ENCODE results near the gene ESM1.
"Not testable (repeated sequence)": the region's sequence is repeated elsewhere in the genome, so short reads cannot be mapped to it uniquely, and the experiment has no call there.

ESM1 gene

DNA sequence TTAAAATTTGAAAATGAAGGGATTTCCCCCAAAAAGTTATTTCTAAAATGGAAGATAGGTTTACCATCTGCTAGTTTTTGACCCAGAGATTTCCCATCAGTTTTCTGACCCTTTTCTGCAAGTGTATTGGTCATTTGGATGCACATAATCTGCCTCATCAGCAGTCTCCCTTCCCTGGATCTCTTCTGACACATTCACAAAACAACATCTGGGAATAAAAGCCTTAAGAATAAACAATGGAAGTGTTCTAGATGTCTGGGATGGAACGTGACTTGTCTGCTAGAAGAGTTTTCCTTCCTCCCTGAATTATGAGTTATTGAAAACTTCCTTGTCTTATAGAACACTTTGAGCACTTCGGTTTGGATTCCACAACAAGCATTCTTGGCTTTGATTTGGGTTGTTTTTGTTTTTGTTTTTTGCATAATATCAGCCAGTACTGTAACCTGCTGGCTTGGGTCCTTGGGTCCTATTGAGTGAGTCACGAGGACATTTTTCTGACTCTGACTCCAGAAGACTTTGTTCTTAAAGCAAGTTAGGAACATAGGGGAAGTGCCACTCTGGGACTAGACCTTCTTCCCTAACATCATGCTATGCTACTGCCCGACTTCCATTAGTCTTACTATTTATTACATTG, 18.2 kb upstream of the ESM1 start:
- Histone ChIP-seq H3K4me3 (no peak overlapping the region), H3K4me1 (peaks cover 0 to 12% (median 0%) of the 10 kb centered on the region in 4 donors), H3K27ac (no peak overlapping the region), H3K27me3 (no peaks in the 10 kb centered on the region), H3K36me3 (no peaks in the 10 kb centered on the region), H3K9me3 (no peaks in the 10 kb centered on the region)
- DNase-seq, result no peak
- intact Hi-C loops (cut with DNase I; ENCODE audit: low total_unique reads), result no loop called here
- TF ChIP-seq, protein P1, sequence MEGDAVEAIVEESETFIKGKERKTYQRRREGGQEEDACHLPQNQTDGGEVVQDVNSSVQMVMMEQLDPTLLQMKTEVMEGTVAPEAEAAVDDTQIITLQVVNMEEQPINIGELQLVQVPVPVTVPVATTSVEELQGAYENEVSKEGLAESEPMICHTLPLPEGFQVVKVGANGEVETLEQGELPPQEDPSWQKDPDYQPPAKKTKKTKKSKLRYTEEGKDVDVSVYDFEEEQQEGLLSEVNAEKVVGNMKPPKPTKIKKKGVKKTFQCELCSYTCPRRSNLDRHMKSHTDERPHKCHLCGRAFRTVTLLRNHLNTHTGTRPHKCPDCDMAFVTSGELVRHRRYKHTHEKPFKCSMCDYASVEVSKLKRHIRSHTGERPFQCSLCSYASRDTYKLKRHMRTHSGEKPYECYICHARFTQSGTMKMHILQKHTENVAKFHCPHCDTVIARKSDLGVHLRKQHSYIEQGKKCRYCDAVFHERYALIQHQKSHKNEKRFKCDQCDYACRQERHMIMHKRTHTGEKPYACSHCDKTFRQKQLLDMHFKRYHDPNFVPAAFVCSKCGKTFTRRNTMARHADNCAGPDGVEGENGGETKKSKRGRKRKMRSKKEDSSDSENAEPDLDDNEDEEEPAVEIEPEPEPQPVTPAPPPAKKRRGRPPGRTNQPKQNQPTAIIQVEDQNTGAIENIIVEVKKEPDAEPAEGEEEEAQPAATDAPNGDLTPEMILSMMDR (IDR thresholded peaks at IDR 0.05), result no peak

DNA sequence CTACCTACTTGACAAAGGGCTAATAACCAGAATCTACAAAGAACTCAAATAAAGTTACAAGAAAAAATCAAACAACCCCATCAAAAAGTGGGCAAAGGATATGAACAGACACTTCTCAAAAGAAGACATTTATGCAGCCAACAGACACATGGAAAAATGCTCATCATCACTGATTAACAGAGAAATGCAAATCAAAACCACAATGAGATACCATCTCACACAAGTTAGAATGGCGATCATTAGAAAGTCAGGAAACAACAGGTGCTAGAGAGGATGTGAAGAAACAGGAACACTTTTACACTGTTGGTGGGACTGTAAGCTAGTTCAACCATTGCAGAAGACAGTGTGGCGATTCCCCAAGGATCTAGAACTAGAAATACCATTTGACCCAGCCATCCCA, 16.8 kb upstream of the ESM1 start:
- intact Hi-C loops (cut with DNase I; ENCODE audit: low total_unique reads); H3K4me3 ChIP-seq; H3K27ac ChIP-seq; H3K9me3 ChIP-seq; DNase-seq; H3K36me3 ChIP-seq; H3K27me3 ChIP-seq: not testable (repeated sequence)
- peaks cover 0 to 12% (median 0%) of the 10 kb centered on the region in 4 donors for H3K4me1 ChIP-seq

DNA sequence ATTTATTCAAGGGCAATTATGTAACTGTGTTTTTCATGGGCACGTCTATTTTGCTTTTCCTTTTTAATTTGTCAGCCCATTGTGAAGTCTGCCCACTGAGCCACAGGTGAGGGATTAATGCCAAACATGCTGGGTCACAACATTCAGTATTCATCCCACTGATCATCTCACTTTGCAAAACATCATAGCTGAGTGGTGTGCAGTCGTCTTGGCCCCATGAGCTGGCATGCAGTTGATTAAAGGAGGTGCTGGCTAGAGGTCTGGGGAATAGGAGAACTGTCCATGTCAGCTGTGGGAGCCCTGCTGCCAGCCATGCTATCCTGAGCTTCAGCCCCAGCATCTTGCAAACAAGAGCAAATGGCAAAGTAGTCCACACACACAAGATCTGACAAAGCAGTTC, 11.7 kb upstream of the ESM1 start:
- H3K9me3 ChIP-seq, result no peaks in the 10 kb centered on the region
- intact Hi-C loops (cut with DNase I; ENCODE audit: low total_unique reads), result no loop called here

DNA sequence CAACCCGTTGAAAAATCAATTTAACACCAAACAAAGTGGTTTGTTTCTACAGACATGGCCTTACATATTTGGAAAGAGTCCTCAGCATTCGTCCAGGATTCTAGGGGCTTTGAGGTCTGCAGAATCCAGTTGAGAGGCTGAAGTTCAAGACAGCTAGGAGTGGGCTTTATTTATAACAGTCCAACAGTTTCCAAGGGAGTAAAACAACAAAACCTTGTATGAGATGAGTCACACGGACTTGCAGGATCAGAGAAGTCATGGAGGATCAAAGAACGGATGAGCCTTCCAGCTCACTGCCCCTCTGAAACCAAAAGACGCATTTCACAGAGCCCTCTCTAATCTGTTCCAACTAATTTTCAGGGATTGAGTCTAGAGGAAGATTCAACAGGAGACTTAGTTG, 11.1 kb upstream of the ESM1 start:
- no peak for DNase-seq
- intact Hi-C loops (cut with DNase I; ENCODE audit: low total_unique reads), result no loop called here
- no peak overlapping the region for H3K27ac ChIP-seq
- H3K4me1 ChIP-seq, result no peaks in the 10 kb centered on the region
- no peaks in the 10 kb centered on the region for H3K9me3 ChIP-seq
- H3K27me3 ChIP-seq, result no peaks in the 10 kb centered on the region
- H3K36me3 ChIP-seq, result no peaks in the 10 kb centered on the region
- TF ChIP-seq, protein P1 (IDR thresholded peaks at IDR 0.05), result no peak
- no peak overlapping the region for H3K4me3 ChIP-seq

More for the DNA sequence above, 11.7 kb upstream of the ESM1 start:
- Histone ChIP-seq H3K4me1 (no peaks in the 10 kb centered on the region), H3K27me3 (no peaks in the 10 kb centered on the region), H3K4me3 (no peak overlapping the region), H3K27ac (no peak overlapping the region), H3K36me3 (no peaks in the 10 kb centered on the region)
- TF ChIP-seq, protein P1 (IDR thresholded peaks at IDR 0.05), result no peak
- no peak for DNase-seq

DNA sequence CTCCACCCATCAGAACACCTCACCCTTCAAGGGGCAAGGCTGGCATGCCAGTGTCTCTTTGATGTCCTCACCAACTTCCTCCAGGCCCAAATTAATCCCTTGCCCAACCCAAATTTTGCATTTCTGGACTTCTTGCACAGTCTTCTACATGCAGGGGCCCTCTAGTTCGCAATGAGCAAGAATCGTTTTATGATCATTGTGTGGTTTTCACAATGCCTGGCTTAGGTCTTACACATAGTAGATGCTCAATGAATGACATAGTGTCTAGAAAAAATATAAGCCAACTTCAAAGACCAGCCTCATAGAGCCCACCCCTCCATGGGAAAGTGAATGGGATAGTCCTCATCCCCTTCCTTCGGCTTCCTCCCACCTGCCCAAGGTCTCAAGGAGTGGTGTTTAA, 9.8 kb upstream of the ESM1 start:
- H3K27ac ChIP-seq, result no peak overlapping the region
- no peaks in the 10 kb centered on the region for H3K4me1 ChIP-seq
- intact Hi-C loops (cut with DNase I; ENCODE audit: low total_unique reads), result no loop called here
- TF ChIP-seq, protein P1 (IDR thresholded peaks at IDR 0.05), result no peak
- no peak overlapping the region for H3K4me3 ChIP-seq
- no peak for DNase-seq
- H3K27me3 ChIP-seq, result no peaks in the 10 kb centered on the region
- no peaks in the 10 kb centered on the region for H3K9me3 ChIP-seq
- no peaks in the 10 kb centered on the region for H3K36me3 ChIP-seq

DNA sequence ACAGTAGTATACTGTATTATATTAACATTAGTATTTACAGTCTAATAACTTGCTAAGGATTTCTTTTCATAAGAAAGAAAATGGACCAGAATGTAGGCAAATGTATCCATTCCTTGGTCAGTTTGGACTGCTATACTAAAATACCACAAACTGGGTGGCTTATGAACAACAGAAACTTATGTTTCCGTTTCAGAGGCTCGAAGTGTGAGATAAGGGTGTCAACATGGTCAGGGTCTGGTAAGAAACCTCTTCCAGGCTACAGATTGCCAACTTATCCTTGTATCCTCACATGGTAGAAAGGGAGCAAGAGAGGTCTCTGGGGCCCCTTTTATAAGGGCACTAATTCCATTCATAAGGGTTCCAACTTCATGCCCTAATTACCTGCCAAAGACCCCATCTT, 9.2 kb upstream of the ESM1 start:
- Histone ChIP-seq H3K36me3 (no peaks in the 10 kb centered on the region), H3K9me3 (no peaks in the 10 kb centered on the region), H3K27me3 (no peaks in the 10 kb centered on the region), H3K27ac (no peak overlapping the region), H3K4me1 (no peaks in the 10 kb centered on the region), H3K4me3 (no peak overlapping the region)
- TF ChIP-seq, protein P1 (IDR thresholded peaks at IDR 0.05), result no peak
- intact Hi-C loops (cut with DNase I; ENCODE audit: low total_unique reads), result no loop called here
- DNase-seq, result no peak
